H9 (cell line): ENCODE results near the gene TSPAN9. TPM values are rescaled to one million over a fixed set of nuclear protein-coding genes. Genes with fewer than 3 reads are reported as not detected.

Source experiments
- DNase-seq: peaks from one replicate; pipeline ENCODE4 v3.0.0-alpha.2; 2017
- H2AFZ ChIP-seq: one replicate; pipeline ENCODE4 v1.6.1; 2013; ENCODE audit warnings: mild to moderate bottlenecking, low read length, control low read depth, moderate library complexity
- H2AK5ac ChIP-seq: 2 replicates; pipeline ENCODE4 v1.6.1; 2013; ENCODE audit warnings: low read length, control low read depth, mixed read lengths; ENCODE audit not compliant: insufficient read length
- H2BK120ac ChIP-seq: one replicate; pipeline ENCODE4 v1.6.1; 2013; ENCODE audit warnings: low read depth, mild to moderate bottlenecking, low read length, control low read depth, inconsistent platforms; ENCODE audit not compliant: poor library complexity, severe bottlenecking
- H2BK12ac ChIP-seq: 2 replicates; pipeline ENCODE4 v1.6.1; 2013; ENCODE audit warnings: low read length, control low read depth, mixed read lengths, low read depth; ENCODE audit not compliant: insufficient read length
- H2BK15ac ChIP-seq: 2 replicates; pipeline ENCODE4 v1.6.1; 2013; ENCODE audit warnings: low read depth, low read length, control low read depth
- H2BK20ac ChIP-seq: one replicate; pipeline ENCODE4 v1.6.1; 2013; ENCODE audit warnings: low read depth, mild to moderate bottlenecking, low read length, control low read depth, inconsistent platforms; ENCODE audit not compliant: poor library complexity, severe bottlenecking
- H2BK5ac ChIP-seq: 2 replicates; pipeline ENCODE4 v1.6.1; 2013; ENCODE audit warnings: low read length, control low read depth, mixed read lengths; ENCODE audit not compliant: insufficient read length
- H3K14ac ChIP-seq: 2 replicates; pipeline ENCODE4 v1.6.1; 2013; ENCODE audit warnings: low read length, control low read depth; ENCODE audit not compliant: insufficient read depth
- H3K18ac ChIP-seq: 2 replicates; pipeline ENCODE4 v1.6.1; 2013; ENCODE audit warnings: low read depth, mild to moderate bottlenecking, mixed read lengths, low read length, control low read depth; ENCODE audit not compliant: insufficient read length
- H3K23ac ChIP-seq: 2 replicates; pipeline ENCODE4 v1.6.1; 2013; ENCODE audit warnings: low read length, control low read depth, mixed read lengths, low read depth; ENCODE audit not compliant: insufficient read length
- H3K23me2 ChIP-seq: 2 replicates; pipeline ENCODE4 v1.6.1; 2013; ENCODE audit warnings: low read depth, mild to moderate bottlenecking, mixed read lengths, low read length, control low read depth; ENCODE audit not compliant: insufficient read length, poor library complexity, severe bottlenecking
- H3K27ac ChIP-seq: 2 replicates; pipeline ENCODE4 v1.5.1; 2013; ENCODE audit warnings: low read length, control low read depth, mixed read lengths, low read depth; ENCODE audit not compliant: insufficient read length
- H3K27me3 ChIP-seq: 2 replicates; pipeline ENCODE4 v1.6.1; 2013; ENCODE audit warnings: low read length, control low read depth, inconsistent platforms; ENCODE audit not compliant: insufficient read depth
- H3K4ac ChIP-seq: 2 replicates; pipeline ENCODE4 v1.6.1; 2013; ENCODE audit warnings: low read depth, mild to moderate bottlenecking, control low read depth, inconsistent platforms, low read length, moderate library complexity
- H3K4me1 ChIP-seq: 2 replicates; pipeline ENCODE4 v1.6.1; 2013; ENCODE audit warnings: low read length, control low read depth, inconsistent platforms; ENCODE audit not compliant: insufficient read depth
- H3K4me2 ChIP-seq: 2 replicates; pipeline ENCODE4 v1.6.1; 2013; ENCODE audit warnings: low read length, control low read depth, mixed read lengths; ENCODE audit not compliant: insufficient read length, insufficient read depth
- H3K56ac ChIP-seq: 2 replicates; pipeline ENCODE4 v1.6.1; 2013; ENCODE audit warnings: low read depth, mild to moderate bottlenecking, mixed read lengths, low read length, control low read depth; ENCODE audit not compliant: insufficient read length
- H3K79me1 ChIP-seq: 2 replicates; pipeline ENCODE4 v1.6.1; 2013; ENCODE audit warnings: low read depth, mild to moderate bottlenecking, moderate library complexity, low read length, control low read depth, inconsistent platforms; ENCODE audit not compliant: insufficient read depth, poor library complexity, severe bottlenecking
- H3K79me2 ChIP-seq: 2 replicates; pipeline ENCODE4 v1.6.1; 2013; ENCODE audit warnings: low read length, control low read depth, inconsistent platforms; ENCODE audit not compliant: insufficient read depth
- H3K9ac ChIP-seq: 2 replicates; pipeline ENCODE4 v1.6.1; 2013; ENCODE audit warnings: low read length, control low read depth, mixed read lengths; ENCODE audit not compliant: insufficient read length; ENCODE audit errors: extremely low read depth
- H3K9me3 ChIP-seq: one replicate; pipeline ENCODE4 v1.6.1; 2013; ENCODE audit warnings: low read depth, low read length, inconsistent platforms; ENCODE audit not compliant: control insufficient read depth
- H3T11ph ChIP-seq: one replicate; pipeline ENCODE4 v1.6.1; 2013; ENCODE audit warnings: mild to moderate bottlenecking, low read length, control low read depth, inconsistent platforms
- H4K20me1 ChIP-seq: one replicate; pipeline ENCODE4 v1.6.1; 2013; ENCODE audit not compliant: control insufficient read depth, insufficient read length, insufficient read depth
- H4K5ac ChIP-seq: 2 replicates; pipeline ENCODE4 v1.6.1; 2013; ENCODE audit warnings: low read depth, mild to moderate bottlenecking, mixed read lengths, low read length, control low read depth; ENCODE audit not compliant: insufficient read length
- H4K8ac ChIP-seq: replicated peaks from 2 replicates; pipeline ENCODE4 v1.6.1; 2013; ENCODE audit warnings: low read length, control low read depth, mixed read lengths, low read depth; ENCODE audit not compliant: insufficient read length
- H4K91ac ChIP-seq: 2 replicates; pipeline ENCODE4 v1.6.1; 2013; ENCODE audit warnings: low read depth, mild to moderate bottlenecking, moderate library complexity, mixed read lengths, low read length, control low read depth; ENCODE audit not compliant: insufficient read length
- H3K27ac Mint-ChIP-seq, 3 experiments: 2 replicates in 2 of 3; 3 replicates in 1 of 3; pipeline ENCODE4 v1.8.0; 2020 to 2021; ENCODE audit warnings: mixed read lengths in 3 of 3, mild to moderate bottlenecking in 1 of 3, moderate library complexity in 1 of 3
- H3K27me3 Mint-ChIP-seq: 2 replicates; pipeline ENCODE4 v1.8.0; 2021; ENCODE audit warnings: low read depth, mild to moderate bottlenecking, moderate library complexity, mixed read lengths
- H3K36me3 Mint-ChIP-seq, 3 experiments: 2 replicates in 2 of 3; 3 replicates in 1 of 3; pipeline ENCODE4 v1.8.0; 2020 to 2021; ENCODE audit warnings: low read depth in 3 of 3, mixed read lengths in 3 of 3; ENCODE audit not compliant: insufficient read depth in 1 of 3
- H3K4me1 Mint-ChIP-seq, 2 experiments: 2 replicates each; pipeline ENCODE4 v1.8.0; 2020; ENCODE audit warnings: mixed read lengths in 2 of 2
- H3K4me3 Mint-ChIP-seq, 2 experiments: 2 replicates in 1 of 2; 3 replicates in 1 of 2; pipeline ENCODE4 v1.8.0; 2020 to 2021; ENCODE audit warnings: mild to moderate bottlenecking in 2 of 2, mixed read lengths in 2 of 2, moderate library complexity in 1 of 2
- H3K9me3 Mint-ChIP-seq, 2 experiments: 2 replicates in 1 of 2; 3 replicates in 1 of 2; pipeline ENCODE4 v1.8.0; 2020; ENCODE audit warnings: mild to moderate bottlenecking in 2 of 2, mixed read lengths in 2 of 2, moderate library complexity in 1 of 2
- WGBS: extraction: QIAGEN DNeasy Blood & Tissue Kit; methylation state at CpG from one replicate; pipeline ENCODE4 v1.1.7; 2013; ENCODE audit warnings: missing lambda C conversion rate, low lambda C conversion rate, mixed read lengths; ENCODE audit not compliant: insufficient read length; ENCODE audit errors: extremely low coverage; 5-methylcytosine and 5-hydroxymethylcytosine counted together
- total RNA-seq: library from RNA; stranded (reverse); gene quantifications from 2 replicates; pipeline ENCODE4 v1.2.1, GENCODE V29; 2021
- TF ChIP-seq, protein P1 (sequence below): fragments of 200-600 bp; sonication (generic); conservative IDR thresholded peaks from 3 replicates; pipeline ENCODE4 v1.8.0; 2021; ENCODE audit warnings: antibody characterized with exemption, mild to moderate bottlenecking

TSPAN9 gene
- total RNA-seq, 1 experiment from 2014 or later, result 19.0 TPM

DNA sequence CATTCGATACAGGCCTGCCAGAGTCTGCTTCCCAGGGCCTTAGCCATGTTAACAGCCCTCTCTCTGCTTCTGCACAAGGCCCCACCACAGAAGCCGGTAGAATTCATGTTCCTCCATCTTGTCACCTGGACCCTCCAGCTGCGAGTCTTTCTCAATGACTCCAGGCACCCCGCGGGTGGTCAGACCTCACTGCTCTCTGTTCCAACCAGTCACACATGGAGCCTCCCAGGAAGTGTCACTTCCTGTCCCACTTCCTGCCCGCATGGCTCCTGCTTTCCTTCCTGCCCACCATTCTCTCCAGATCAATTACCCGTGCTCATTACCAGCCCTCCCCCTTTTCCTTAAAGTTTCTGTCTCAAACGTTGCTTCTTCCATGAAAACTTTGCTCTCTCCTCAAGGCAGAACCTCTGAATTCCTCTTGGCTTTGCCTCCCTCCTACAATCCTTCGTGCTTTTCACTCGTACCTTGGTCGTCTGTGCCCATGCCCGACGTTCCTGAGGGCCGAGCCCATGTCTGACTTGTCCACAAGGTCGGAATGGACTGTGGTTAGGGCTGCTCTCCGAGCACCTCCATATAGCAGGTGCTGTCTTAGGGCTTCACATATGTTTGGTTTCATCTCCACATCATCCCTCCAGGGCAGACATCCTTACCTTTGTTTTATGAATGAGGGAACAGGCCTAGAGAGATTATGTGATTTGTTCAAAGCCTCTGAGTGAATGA is 172.1 kb downstream of the TSPAN9 start:
- no peak overlapping the region for H3T11ph ChIP-seq
- no peak overlapping the region for H3K4me3 Mint-ChIP-seq

More for the DNA sequence above, 172.1 kb downstream of the TSPAN9 start:
- H3K9me3 Mint-ChIP-seq, result peaks cover 0 to 2% of the 10 kb centered on the region in 2 experiments; a peak in 2 of 5 replicates
- H3K36me3 Mint-ChIP-seq, result peaks cover 2 to 13% (median 7%) of the 10 kb centered on the region in 3 experiments; a peak in 5 of 7 replicates
- Histone ChIP-seq H3K9ac (no peak overlapping the region), H3K56ac (no peak overlapping the region), H3K4me2 (no peak overlapping the region), H3K27me3 (no peaks in the 10 kb centered on the region), H4K20me1 (no peaks in the 10 kb centered on the region), H3K79me2 (no peaks in the 10 kb centered on the region), H2BK120ac (no peak overlapping the region), H3K23me2 (no peaks in the 10 kb centered on the region), H4K8ac (no peak overlapping the region), H3K79me1 (no peaks in the 10 kb centered on the region), H3K9me3 (no peaks in the 10 kb centered on the region), H2BK20ac (no peak overlapping the region), H3K23ac (no peak overlapping the region), H2AFZ (no peak overlapping the region), H2AK5ac (no peak overlapping the region), H3K18ac (no peak overlapping the region), H3K4ac (no peak overlapping the region), H2BK15ac (no peak overlapping the region), H3K27ac (no peak overlapping the region), H4K91ac (no peak overlapping the region), H3K14ac (no peak overlapping the region), H4K5ac (no peak overlapping the region), H3K4me1 (no peaks in the 10 kb centered on the region), H2BK5ac (no peak overlapping the region), H2BK12ac (no peak overlapping the region)
- TF ChIP-seq, protein P1, sequence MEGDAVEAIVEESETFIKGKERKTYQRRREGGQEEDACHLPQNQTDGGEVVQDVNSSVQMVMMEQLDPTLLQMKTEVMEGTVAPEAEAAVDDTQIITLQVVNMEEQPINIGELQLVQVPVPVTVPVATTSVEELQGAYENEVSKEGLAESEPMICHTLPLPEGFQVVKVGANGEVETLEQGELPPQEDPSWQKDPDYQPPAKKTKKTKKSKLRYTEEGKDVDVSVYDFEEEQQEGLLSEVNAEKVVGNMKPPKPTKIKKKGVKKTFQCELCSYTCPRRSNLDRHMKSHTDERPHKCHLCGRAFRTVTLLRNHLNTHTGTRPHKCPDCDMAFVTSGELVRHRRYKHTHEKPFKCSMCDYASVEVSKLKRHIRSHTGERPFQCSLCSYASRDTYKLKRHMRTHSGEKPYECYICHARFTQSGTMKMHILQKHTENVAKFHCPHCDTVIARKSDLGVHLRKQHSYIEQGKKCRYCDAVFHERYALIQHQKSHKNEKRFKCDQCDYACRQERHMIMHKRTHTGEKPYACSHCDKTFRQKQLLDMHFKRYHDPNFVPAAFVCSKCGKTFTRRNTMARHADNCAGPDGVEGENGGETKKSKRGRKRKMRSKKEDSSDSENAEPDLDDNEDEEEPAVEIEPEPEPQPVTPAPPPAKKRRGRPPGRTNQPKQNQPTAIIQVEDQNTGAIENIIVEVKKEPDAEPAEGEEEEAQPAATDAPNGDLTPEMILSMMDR, result no peak
- H3K27me3 Mint-ChIP-seq, result no peaks in the 10 kb centered on the region; the same call in 1 of the 2 replicates
- DNase-seq, result no peak
- peak overlapping the region; percentile 6 to 84 (median 37); a peak in 4 of 7 replicates for H3K27ac Mint-ChIP-seq
- H3K4me1 Mint-ChIP-seq, result peaks cover 20 to 23% of the 10 kb centered on the region in 2 experiments
- no CpG with 5 or more reads among the region's 16 CpGs for WGBS
